Heart right ventricle (tissue), 16 donors: Measurements from ENCODE around the gene ME1. TPM values are rescaled to one million over a fixed set of nuclear protein-coding genes. Genes with fewer than 3 reads are reported as not detected.
A peak's percentile ranks its signal among the peaks of the same experiment; 100 is the strongest.

Experiments
- ATAC-seq, 8 donors: fragments of 200-7000 bp; cut with Tn5 transposase; one replicate each; pipeline ENCODE4 v1.9.1; 2020; ENCODE audit warnings: mild to moderate bottlenecking in 8 of 8, moderate library complexity in 8 of 8, moderate number of reproducible peaks in 1 of 8
- DNase-seq, 2 donors: peaks; one replicate each; pipeline ENCODE4 v3.0.0-alpha.2; 2020
- H3K27ac ChIP-seq, 10 donors: fragments of 200-600 bp; sonication (generic) in 2 of 10; one replicate each; pipeline versions ENCODE4 v1.5.0 to v1.8.0; 2020 to 2022; ENCODE audit warnings: mild to moderate bottlenecking in 3 of 10
- H3K27me3 ChIP-seq, 7 donors: fragments of 200-600 bp; one replicate each; pipeline ENCODE4 v1.8.0; 2021 to 2022; ENCODE audit warnings: mild to moderate bottlenecking in 2 of 7
- H3K36me3 ChIP-seq, 9 donors: fragments of 200-600 bp; sonication (generic) in 1 of 9; one replicate each; pipeline versions ENCODE4 v1.5.0 to v1.8.0; 2020 to 2022; ENCODE audit warnings: mild to moderate bottlenecking in 2 of 9
- H3K4me1 ChIP-seq, 9 donors: fragments of 200-600 bp; sonication (generic) in 1 of 9; one replicate each; pipeline versions ENCODE4 v1.5.0 to v1.8.0; 2020 to 2022; ENCODE audit warnings: mild to moderate bottlenecking in 4 of 9
- H3K4me3 ChIP-seq, 10 donors: fragments of 200-600 bp; sonication (generic) in 2 of 10; one replicate each; pipeline versions ENCODE4 v1.5.0 to v1.8.0; 2020 to 2022; ENCODE audit warnings: mild to moderate bottlenecking in 7 of 10, moderate library complexity in 2 of 10
- H3K9me3 ChIP-seq, 11 donors: fragments of 200-600 bp in 10 of 11; sonication (generic) in 2 of 11; one replicate each; pipeline versions ENCODE4 v1.5.0 to v1.8.0; 2013 to 2022; ENCODE audit warnings: mild to moderate bottlenecking in 2 of 11, control low read depth in 1 of 11, moderate library complexity in 1 of 11
- WGBS, 2 donors: extraction: QIAGEN DNeasy Blood & Tissue Kit; methylation state at CpG; one replicate each; pipeline ENCODE4 v1.1.7; 2013; ENCODE audit warnings: inconsistent platforms in 1 of 2; 5-methylcytosine and 5-hydroxymethylcytosine counted together
- intact Hi-C, 10 donors: fragments of 100-400 bp; cut with DNase I; formaldehyde crosslinking; loops; one replicate each; pipeline versions ENCODE4 v1.11.1 to v1.14.2; 2022
- polyA plus RNA-seq, 2 donors: library from polyadenylated mRNA; stranded (reverse); fragments of 200-250 nt; gene quantifications; one replicate each; pipeline ENCODE4 v1.2.3, GENCODE V29; 2013
- total RNA-seq, 10 donors: library from RNA; stranded (reverse); fragmentation: NEBNext Ultra II Directional in 3 of 10; extraction: Animal tissue kit (Norgen Biotek cat#: 25700) in 3 of 10; gene quantifications; one replicate each; pipeline versions ENCODE4 v1.2.1 to v1.2.4, GENCODE V29; 2021 to 2023
- TF ChIP-seq, protein P1 (sequence below), 9 donors: fragments of 200-600 bp; sonication (generic) in 2 of 9; IDR thresholded peaks; one replicate each; pipeline versions ENCODE4 v1.5.0 to v1.8.0; 2021 to 2022; ENCODE audit warnings: antibody characterized with exemption in 9 of 9, mild to moderate bottlenecking in 5 of 9, moderate library complexity in 1 of 9
- donor health status: Arrhythmogenic right ventricular cardiomyopathy.
- donor health status: ischemic (EF 13 %, LVEDD 7.1; RV severe dilation, severe dysfunction).
- donor health status: healthy with polysubstance abuse.
- donor health status: DM: no; HTN: yes; CAD: no.
- donor health status: DM: no; HTN: no; CAD: no.
- donor health status: ischemic (EF 25% LVEDD 6.9; RV normal size, moderate dysfunction).
- donor health status: ischemic (EF 25% LVEDD 5.7; RV mildly dilated, moderate dysfunction).
- donor health status: healthy.
- donor health status: DM: yes; HTN: yes; CAD: no.
- donor health status: Ischemic cardiomyopathy.
- donor health status: ischemic (EF 35%, LVEDD 5.7; RV mildly dilated, moderate dysfunction).
- donor health status: nonischemic (EF 11% LVEDD 7.7; RV severe dilation, severe dysfunction).
- donor health status: DM: yes; HTN: yes; CAD: no.
- donor health status: PGD.
- donor health status: ischemic (EF 29% LVEDD 5.4; RV normal size, mild dysfunction).
- donor health status: nonischemic (EF 23%, LVEDD 6.1; RV moderate dilation, normal function).

Gene ME1
- total and polyA plus RNA-seq, 12 donors = 4.1 to 26.6 (median 17.2) TPM

DNA sequence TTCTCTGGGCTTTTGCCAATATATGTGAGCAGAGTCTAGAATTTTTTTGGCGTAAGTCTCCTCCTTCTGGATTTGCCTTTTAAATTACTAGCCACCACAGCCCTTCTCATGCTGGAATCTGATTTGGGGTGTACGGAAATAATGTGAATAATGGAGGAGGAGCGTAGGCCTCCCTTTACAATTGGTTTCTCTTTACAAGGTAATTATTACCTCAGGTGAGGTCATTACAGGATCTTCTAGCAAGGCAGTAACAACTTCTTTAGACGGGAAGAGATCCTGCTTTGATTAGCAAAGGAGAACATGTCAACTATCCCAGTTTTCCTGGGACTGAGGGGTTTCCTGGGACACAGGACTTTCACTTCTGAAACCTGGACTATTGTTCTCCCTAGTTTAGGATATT is 228.8 kb downstream of the ME1 start:
- 77 to 85% methylated on average over 4 of the region's 4 CpGs for WGBS, 2 donors
- H3K4me3 ChIP-seq = no peak overlapping the region
- H3K27me3 ChIP-seq = no peaks in the 10 kb centered on the region
- no peak for ATAC-seq
- TF ChIP-seq, protein P1, sequence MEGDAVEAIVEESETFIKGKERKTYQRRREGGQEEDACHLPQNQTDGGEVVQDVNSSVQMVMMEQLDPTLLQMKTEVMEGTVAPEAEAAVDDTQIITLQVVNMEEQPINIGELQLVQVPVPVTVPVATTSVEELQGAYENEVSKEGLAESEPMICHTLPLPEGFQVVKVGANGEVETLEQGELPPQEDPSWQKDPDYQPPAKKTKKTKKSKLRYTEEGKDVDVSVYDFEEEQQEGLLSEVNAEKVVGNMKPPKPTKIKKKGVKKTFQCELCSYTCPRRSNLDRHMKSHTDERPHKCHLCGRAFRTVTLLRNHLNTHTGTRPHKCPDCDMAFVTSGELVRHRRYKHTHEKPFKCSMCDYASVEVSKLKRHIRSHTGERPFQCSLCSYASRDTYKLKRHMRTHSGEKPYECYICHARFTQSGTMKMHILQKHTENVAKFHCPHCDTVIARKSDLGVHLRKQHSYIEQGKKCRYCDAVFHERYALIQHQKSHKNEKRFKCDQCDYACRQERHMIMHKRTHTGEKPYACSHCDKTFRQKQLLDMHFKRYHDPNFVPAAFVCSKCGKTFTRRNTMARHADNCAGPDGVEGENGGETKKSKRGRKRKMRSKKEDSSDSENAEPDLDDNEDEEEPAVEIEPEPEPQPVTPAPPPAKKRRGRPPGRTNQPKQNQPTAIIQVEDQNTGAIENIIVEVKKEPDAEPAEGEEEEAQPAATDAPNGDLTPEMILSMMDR (IDR thresholded peaks at IDR 0.05) = no peak
- no peak overlapping the region for H3K27ac ChIP-seq
- DNase-seq = no peak
- intact Hi-C loops = loop anchor here in 1 of 10 donors (5.0 kb wide), 1 partner anchor 135 kb away; the partner anchor contains the start of genes DOP1A and UBE3D
- H3K36me3 ChIP-seq = peaks cover 0 to 9% (median 0%) of the 10 kb centered on the region in 9 donors
- no peaks in the 10 kb centered on the region for H3K9me3 ChIP-seq
- H3K4me1 ChIP-seq = peaks cover 0 to 8% (median 0%) of the 10 kb centered on the region in 9 donors

DNA sequence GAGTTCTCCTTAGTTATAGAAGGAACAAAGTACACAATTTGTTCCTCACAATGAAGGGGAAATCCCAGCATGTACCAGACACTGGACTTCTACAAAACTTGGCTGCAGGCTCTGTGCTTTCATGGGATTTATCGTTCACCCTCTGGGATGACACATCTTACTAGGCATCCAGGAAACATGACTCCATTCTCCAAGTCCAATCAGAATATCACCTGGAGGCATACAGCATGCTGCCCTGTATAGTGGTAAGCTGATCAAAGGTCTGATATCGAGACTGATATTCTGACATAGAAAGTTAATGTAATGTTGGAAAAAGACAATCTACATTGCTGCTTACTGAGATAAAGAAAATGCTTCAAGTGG is 231.0 kb downstream of the ME1 start:
- H3K9me3 ChIP-seq = no peaks in the 10 kb centered on the region
- H3K27me3 ChIP-seq = no peaks in the 10 kb centered on the region
- 66 to 73% methylated on average over 2 of the region's 2 CpGs for WGBS, 2 donors
- H3K4me1 ChIP-seq = peaks cover 0 to 15% (median under 1%) of the 10 kb centered on the region in 9 donors
- intact Hi-C loops = loop anchor here in 7 of 10 donors (5.0 to 10.0 kb wide), 4 partner anchors 128 to 955 kb away; partner anchors contain the start of genes DOP1A (in 3 of the 7), IBTK (in 3 of the 7) and UBE3D (in 3 of the 7)
- TF ChIP-seq, protein P1 (IDR thresholded peaks at IDR 0.05) = no peak
- DNase-seq (no peak), ATAC-seq (peak in 2 of 8 donors; percentile 46 to 67)
- peaks cover 0 to 25% (median 0%) of the 10 kb centered on the region in 9 donors for H3K36me3 ChIP-seq
- no peak overlapping the region for H3K27ac ChIP-seq
- H3K4me3 ChIP-seq = no peak overlapping the region

DNA sequence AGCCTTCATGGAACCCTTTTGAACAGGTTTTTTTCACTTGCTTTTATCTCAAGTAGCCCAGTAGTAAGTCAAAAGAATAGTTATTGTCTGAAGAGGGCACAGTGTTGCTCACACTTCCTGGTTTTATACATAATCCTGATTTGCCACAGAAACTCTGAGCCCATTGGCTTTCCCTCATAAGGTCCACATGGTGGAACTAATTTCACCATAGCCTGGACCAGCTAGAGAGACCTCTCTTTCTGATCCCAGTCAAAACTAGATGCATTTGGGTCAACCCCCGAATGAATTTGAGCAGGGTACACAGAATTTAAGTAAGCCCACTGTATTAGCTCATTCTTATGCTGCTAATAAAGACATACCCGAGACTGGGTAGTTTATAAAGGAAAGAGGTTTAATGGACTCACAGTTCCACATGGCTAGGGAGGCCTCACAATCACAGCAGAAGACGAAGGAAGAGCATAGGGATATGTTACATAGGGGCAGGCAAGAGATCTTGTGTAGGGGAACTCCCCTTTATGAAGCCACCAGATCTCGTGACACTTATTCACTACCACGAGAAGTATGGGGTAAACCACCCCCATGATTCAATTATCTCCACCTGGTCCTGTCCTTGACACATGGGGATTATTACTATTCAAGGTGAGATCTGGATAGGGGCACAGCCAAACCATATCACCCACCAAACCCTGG is 231.5 kb downstream of the ME1 start:
- Histone ChIP-seq H3K4me1 (peaks cover 0 to 21% (median 6%) of the 10 kb centered on the region in 9 donors), H3K9me3 (no peaks in the 10 kb centered on the region), H3K27ac (no peak overlapping the region), H3K4me3 (no peak overlapping the region), H3K36me3 (peaks cover 0 to 25% (median 0%) of the 10 kb centered on the region in 9 donors), H3K27me3 (no peaks in the 10 kb centered on the region)
- 90 to 96% methylated on average over 5 of the region's 5 CpGs for WGBS, 2 donors
- ATAC-seq (no peak), DNase-seq (no peak)
- TF ChIP-seq, protein P1 (IDR thresholded peaks at IDR 0.05) = no peak
- intact Hi-C loops = loop anchor here in 6 of 10 donors (5.0 to 10.0 kb wide), 4 partner anchors 127 to 955 kb away; partner anchors contain the start of genes IBTK (in 3 of the 6), DOP1A (in 2 of the 6) and UBE3D (in 2 of the 6)

- TF ChIP-seq, protein P1 (IDR thresholded peaks at IDR 0.05) = no peak
- 89 to 93% methylated on average over 4 of the region's 4 CpGs for WGBS, 2 donors
- Histone ChIP-seq H3K4me1 (peaks cover 0 to 26% (median 11%) of the 10 kb centered on the region in 9 donors), H3K4me3 (no peak overlapping the region), H3K27ac (no peak overlapping the region), H3K9me3 (no peaks in the 10 kb centered on the region), H3K36me3 (peaks cover 0 to 25% (median 0%) of the 10 kb centered on the region in 9 donors), H3K27me3 (no peaks in the 10 kb centered on the region)
- no peak for ATAC-seq
- no peak for DNase-seq
- intact Hi-C loops = loop anchor here in 6 of 10 donors (5.0 to 10.0 kb wide), 4 partner anchors 126 to 954 kb away; partner anchors contain the start of genes IBTK (in 3 of the 6), DOP1A (in 2 of the 6) and UBE3D (in 2 of the 6)
Observed at GRCh38 chr6:83198486-83199172, 232.2 kb downstream of the ME1 start.
